ENCODE data around the gene PLCL2.

- no peak for TF ChIP-seq POLR2A (IDR thresholded peaks at IDR 0.05)
- TF ChIP-seq, protein P1, sequence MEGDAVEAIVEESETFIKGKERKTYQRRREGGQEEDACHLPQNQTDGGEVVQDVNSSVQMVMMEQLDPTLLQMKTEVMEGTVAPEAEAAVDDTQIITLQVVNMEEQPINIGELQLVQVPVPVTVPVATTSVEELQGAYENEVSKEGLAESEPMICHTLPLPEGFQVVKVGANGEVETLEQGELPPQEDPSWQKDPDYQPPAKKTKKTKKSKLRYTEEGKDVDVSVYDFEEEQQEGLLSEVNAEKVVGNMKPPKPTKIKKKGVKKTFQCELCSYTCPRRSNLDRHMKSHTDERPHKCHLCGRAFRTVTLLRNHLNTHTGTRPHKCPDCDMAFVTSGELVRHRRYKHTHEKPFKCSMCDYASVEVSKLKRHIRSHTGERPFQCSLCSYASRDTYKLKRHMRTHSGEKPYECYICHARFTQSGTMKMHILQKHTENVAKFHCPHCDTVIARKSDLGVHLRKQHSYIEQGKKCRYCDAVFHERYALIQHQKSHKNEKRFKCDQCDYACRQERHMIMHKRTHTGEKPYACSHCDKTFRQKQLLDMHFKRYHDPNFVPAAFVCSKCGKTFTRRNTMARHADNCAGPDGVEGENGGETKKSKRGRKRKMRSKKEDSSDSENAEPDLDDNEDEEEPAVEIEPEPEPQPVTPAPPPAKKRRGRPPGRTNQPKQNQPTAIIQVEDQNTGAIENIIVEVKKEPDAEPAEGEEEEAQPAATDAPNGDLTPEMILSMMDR (IDR thresholded peaks at IDR 0.05), result no peak
These were observed 35.5 kb upstream of the PLCL2 start for GRCh38 chr3:16849229-16849628.
